ENCODE data around the gene REV3L. TPM values are rescaled to one million over a fixed set of nuclear protein-coding genes. Genes with fewer than 3 reads are reported as not detected.

The REV3L gene
- polyA plus RNA-seq, 2 donors = 5.2 to 6.0 TPM

GRCh38 chr6:111474106-111474505 is 8.9 kb downstream of the REV3L start:
- Histone ChIP-seq H3K27ac (ENCODE audit: low read depth in 2 of 2, low read length in 1 of 2) (no peak overlapping the region), H3K4me1 (ENCODE audit: control insufficient read depth in 2 of 2, insufficient read depth in 2 of 2, low read length in 1 of 2) (peaks cover 0 to 6% of the 10 kb centered on the region in 2 donors), H3K27me3 (ENCODE audit: control insufficient read depth in 1 of 2, insufficient read depth in 2 of 2, low read length in 2 of 2) (no peaks in the 10 kb centered on the region), H3K9me3 (ENCODE audit: control insufficient read depth in 2 of 2, insufficient read depth in 1 of 2, low read depth in 1 of 2, low read length in 1 of 2) (no peaks in the 10 kb centered on the region), H3K36me3 (ENCODE audit: control insufficient read depth in 2 of 2, insufficient read depth in 2 of 2, low read length in 1 of 2) (no peaks in the 10 kb centered on the region), H3K4me3 (ENCODE audit: low read depth in 1 of 2, low read length in 2 of 2) (no peak overlapping the region)
- 71% methylated on average over 4 of the region's 4 CpGs for WGBS, 2 donors

- WGBS, 2 donors = 94 to 96% methylated on average over 2 of the region's 2 CpGs
- no peaks in the 10 kb centered on the region for H3K9me3 ChIP-seq (ENCODE audit: control insufficient read depth in 2 of 2, insufficient read depth in 1 of 2, low read depth in 1 of 2, low read length in 1 of 2)
- no peak overlapping the region for H3K27ac ChIP-seq (ENCODE audit: low read depth in 2 of 2, low read length in 1 of 2)
- no peak overlapping the region for H3K4me3 ChIP-seq (ENCODE audit: low read depth in 1 of 2, low read length in 2 of 2)
- peaks cover 0 to 6% of the 10 kb centered on the region in 2 donors for H3K4me1 ChIP-seq (ENCODE audit: control insufficient read depth in 2 of 2, insufficient read depth in 2 of 2, low read length in 1 of 2)
- H3K27me3 ChIP-seq (ENCODE audit: control insufficient read depth in 1 of 2, insufficient read depth in 2 of 2, low read length in 2 of 2) = no peaks in the 10 kb centered on the region
- H3K36me3 ChIP-seq (ENCODE audit: control insufficient read depth in 2 of 2, insufficient read depth in 2 of 2, low read length in 1 of 2) = no peaks in the 10 kb centered on the region
Measured at GRCh38 chr6:111472933-111473435, 10.0 kb downstream of the REV3L start.

- Histone ChIP-seq H3K9me3 (ENCODE audit: control insufficient read depth in 2 of 2, insufficient read depth in 1 of 2, low read depth in 1 of 2, low read length in 1 of 2) (no peaks in the 10 kb centered on the region), H3K4me3 (ENCODE audit: low read depth in 1 of 2, low read length in 2 of 2) (no peak overlapping the region), H3K27ac (ENCODE audit: low read depth in 2 of 2, low read length in 1 of 2) (no peak overlapping the region), H3K4me1 (ENCODE audit: control insufficient read depth in 2 of 2, insufficient read depth in 2 of 2, low read length in 1 of 2) (peaks cover 0 to 3% of the 10 kb centered on the region in 2 donors), H3K36me3 (ENCODE audit: control insufficient read depth in 2 of 2, insufficient read depth in 2 of 2, low read length in 1 of 2) (no peaks in the 10 kb centered on the region), H3K27me3 (ENCODE audit: control insufficient read depth in 1 of 2, insufficient read depth in 2 of 2, low read length in 2 of 2) (no peaks in the 10 kb centered on the region)
- WGBS, 2 donors = 59 to 80% methylated on average over 1 of the region's 1 CpG
Measured at GRCh38 chr6:111471958-111472357, 11.1 kb downstream of the REV3L start.

- H3K4me3 ChIP-seq (ENCODE audit: low read depth in 1 of 2, low read length in 2 of 2) = no peak overlapping the region
- no peak overlapping the region for H3K27ac ChIP-seq (ENCODE audit: low read depth in 2 of 2, low read length in 1 of 2)
- 51 to 95% methylated on average over 1 of the region's 1 CpG for WGBS, 2 donors
- H3K9me3 ChIP-seq (ENCODE audit: control insufficient read depth in 2 of 2, insufficient read depth in 1 of 2, low read depth in 1 of 2, low read length in 1 of 2) = no peaks in the 10 kb centered on the region
- H3K4me1 ChIP-seq (ENCODE audit: control insufficient read depth in 2 of 2, insufficient read depth in 2 of 2, low read length in 1 of 2) = peaks cover 0 to 3% of the 10 kb centered on the region in 2 donors
- no peaks in the 10 kb centered on the region for H3K27me3 ChIP-seq (ENCODE audit: control insufficient read depth in 1 of 2, insufficient read depth in 2 of 2, low read length in 2 of 2)
- H3K36me3 ChIP-seq (ENCODE audit: control insufficient read depth in 2 of 2, insufficient read depth in 2 of 2, low read length in 1 of 2) = no peaks in the 10 kb centered on the region
Measured at GRCh38 chr6:111471533-111471932, 11.5 kb downstream of the REV3L start.

GRCh38 chr6:111470991-111471390 is 12.0 kb downstream of the REV3L start:
- H3K36me3 ChIP-seq (ENCODE audit: control insufficient read depth in 2 of 2, insufficient read depth in 2 of 2, low read length in 1 of 2) = no peaks in the 10 kb centered on the region
- no peaks in the 10 kb centered on the region for H3K9me3 ChIP-seq (ENCODE audit: control insufficient read depth in 2 of 2, insufficient read depth in 1 of 2, low read depth in 1 of 2, low read length in 1 of 2)
- no peak overlapping the region for H3K4me3 ChIP-seq (ENCODE audit: low read depth in 1 of 2, low read length in 2 of 2)
- H3K27ac ChIP-seq (ENCODE audit: low read depth in 2 of 2, low read length in 1 of 2) = no peak overlapping the region
- peaks cover 0 to 3% of the 10 kb centered on the region in 2 donors for H3K4me1 ChIP-seq (ENCODE audit: control insufficient read depth in 2 of 2, insufficient read depth in 2 of 2, low read length in 1 of 2)
- H3K27me3 ChIP-seq (ENCODE audit: control insufficient read depth in 1 of 2, insufficient read depth in 2 of 2, low read length in 2 of 2) = no peaks in the 10 kb centered on the region
- 86% methylated on average over 2 of the region's 2 CpGs for WGBS, 2 donors

GRCh38 chr6:111469543-111469942 is 13.5 kb downstream of the REV3L start:
- H3K4me3 ChIP-seq (ENCODE audit: low read depth in 1 of 2, low read length in 2 of 2) = no peak overlapping the region
- H3K36me3 ChIP-seq (ENCODE audit: control insufficient read depth in 2 of 2, insufficient read depth in 2 of 2, low read length in 1 of 2) = no peaks in the 10 kb centered on the region
- no peak overlapping the region for H3K27ac ChIP-seq (ENCODE audit: low read depth in 2 of 2, low read length in 1 of 2)
- H3K4me1 ChIP-seq (ENCODE audit: control insufficient read depth in 2 of 2, insufficient read depth in 2 of 2, low read length in 1 of 2) = peaks cover 0 to 3% of the 10 kb centered on the region in 2 donors
- no peaks in the 10 kb centered on the region for H3K27me3 ChIP-seq (ENCODE audit: control insufficient read depth in 1 of 2, insufficient read depth in 2 of 2, low read length in 2 of 2)
- no peaks in the 10 kb centered on the region for H3K9me3 ChIP-seq (ENCODE audit: control insufficient read depth in 2 of 2, insufficient read depth in 1 of 2, low read depth in 1 of 2, low read length in 1 of 2)
- WGBS, 2 donors = 74 to 87% methylated on average over 5 of the region's 5 CpGs

GRCh38 chr6:111468329-111469012 is 14.5 kb downstream of the REV3L start:
- H3K27ac ChIP-seq (ENCODE audit: low read depth in 2 of 2, low read length in 1 of 2) = peak overlapping the region in 1 of 2 donors; percentile 13
- no peaks in the 10 kb centered on the region for H3K27me3 ChIP-seq (ENCODE audit: control insufficient read depth in 1 of 2, insufficient read depth in 2 of 2, low read length in 2 of 2)
- H3K36me3 ChIP-seq (ENCODE audit: control insufficient read depth in 2 of 2, insufficient read depth in 2 of 2, low read length in 1 of 2) = no peaks in the 10 kb centered on the region
- H3K4me3 ChIP-seq (ENCODE audit: low read depth in 1 of 2, low read length in 2 of 2) = no peak overlapping the region
- no peaks in the 10 kb centered on the region for H3K9me3 ChIP-seq (ENCODE audit: control insufficient read depth in 2 of 2, insufficient read depth in 1 of 2, low read depth in 1 of 2, low read length in 1 of 2)
- WGBS, 2 donors = 70 to 80% methylated on average over 5 of the region's 5 CpGs
- peaks cover 0 to 3% of the 10 kb centered on the region in 2 donors for H3K4me1 ChIP-seq (ENCODE audit: control insufficient read depth in 2 of 2, insufficient read depth in 2 of 2, low read length in 1 of 2)

- H3K27ac ChIP-seq (ENCODE audit: low read depth in 2 of 2, low read length in 1 of 2) = no peak overlapping the region
- H3K9me3 ChIP-seq (ENCODE audit: control insufficient read depth in 2 of 2, insufficient read depth in 1 of 2, low read depth in 1 of 2, low read length in 1 of 2) = no peaks in the 10 kb centered on the region
- H3K4me1 ChIP-seq (ENCODE audit: control insufficient read depth in 2 of 2, insufficient read depth in 2 of 2, low read length in 1 of 2) = no peaks in the 10 kb centered on the region
- no peaks in the 10 kb centered on the region for H3K27me3 ChIP-seq (ENCODE audit: control insufficient read depth in 1 of 2, insufficient read depth in 2 of 2, low read length in 2 of 2)
- no peak overlapping the region for H3K4me3 ChIP-seq (ENCODE audit: low read depth in 1 of 2, low read length in 2 of 2)
- H3K36me3 ChIP-seq (ENCODE audit: control insufficient read depth in 2 of 2, insufficient read depth in 2 of 2, low read length in 1 of 2) = no peaks in the 10 kb centered on the region
- 44 to 83% methylated on average over 1 of the region's 1 CpG for WGBS, 2 donors
Measured at GRCh38 chr6:111464184-111464583, 18.8 kb downstream of the REV3L start.

- Histone ChIP-seq H3K27me3 (ENCODE audit: control insufficient read depth in 1 of 2, insufficient read depth in 2 of 2, low read length in 2 of 2) (no peaks in the 10 kb centered on the region), H3K36me3 (ENCODE audit: control insufficient read depth in 2 of 2, insufficient read depth in 2 of 2, low read length in 1 of 2) (no peaks in the 10 kb centered on the region), H3K4me3 (ENCODE audit: low read depth in 1 of 2, low read length in 2 of 2) (no peak overlapping the region), H3K9me3 (ENCODE audit: control insufficient read depth in 2 of 2, insufficient read depth in 1 of 2, low read depth in 1 of 2, low read length in 1 of 2) (no peaks in the 10 kb centered on the region), H3K4me1 (ENCODE audit: control insufficient read depth in 2 of 2, insufficient read depth in 2 of 2, low read length in 1 of 2) (no peaks in the 10 kb centered on the region), H3K27ac (ENCODE audit: low read depth in 2 of 2, low read length in 1 of 2) (no peak overlapping the region)
- 60 to 67% methylated on average over 7 of the region's 7 CpGs for WGBS, 2 donors
Measured at GRCh38 chr6:111462770-111463391, 20.1 kb downstream of the REV3L start.

- no peaks in the 10 kb centered on the region for H3K27me3 ChIP-seq (ENCODE audit: control insufficient read depth in 1 of 2, insufficient read depth in 2 of 2, low read length in 2 of 2)
- H3K9me3 ChIP-seq (ENCODE audit: control insufficient read depth in 2 of 2, insufficient read depth in 1 of 2, low read depth in 1 of 2, low read length in 1 of 2) = no peaks in the 10 kb centered on the region
- no peak overlapping the region for H3K27ac ChIP-seq (ENCODE audit: low read depth in 2 of 2, low read length in 1 of 2)
- no peaks in the 10 kb centered on the region for H3K36me3 ChIP-seq (ENCODE audit: control insufficient read depth in 2 of 2, insufficient read depth in 2 of 2, low read length in 1 of 2)
- no peaks in the 10 kb centered on the region for H3K4me1 ChIP-seq (ENCODE audit: control insufficient read depth in 2 of 2, insufficient read depth in 2 of 2, low read length in 1 of 2)
- no peak overlapping the region for H3K4me3 ChIP-seq (ENCODE audit: low read depth in 1 of 2, low read length in 2 of 2)
Measured at GRCh38 chr6:111461860-111462259, 21.2 kb downstream of the REV3L start.

All from esophagus (tissue), 2 donors.